Testis (tissue), 2 donors: ENCODE measurements around the gene TRAK1.

Experiments used
- CTCF ChIP-seq, 3 experiments: fragments of 450-650 bp in 2 of 3; fragments of 200-600 bp in 1 of 3; sonication (generic) in 1 of 3; IDR thresholded peaks; one replicate each; pipeline ENCODE4 v1.5.1; 2016 to 2019; ENCODE audit warnings: antibody characterized with exemption in 3 of 3, mild to moderate bottlenecking in 2 of 3, moderate library complexity in 1 of 3
- POLR2A ChIP-seq: fragments of 450-650 bp; IDR thresholded peaks from one replicate; pipeline ENCODE4 v1.6.1; 2017; ENCODE audit warnings: antibody characterized with exemption, mild to moderate bottlenecking, moderate library complexity

- TF ChIP-seq CTCF (IDR thresholded peaks at IDR 0.05) (no peak), POLR2A (no peak)
Measured at GRCh38 chr3:42070524-42070923, 20.6 kb upstream of the TRAK1 start.
